BE2C (cell line): ENCODE measurements around the gene CUBN.

Experiments
- DNase-seq: peaks from one replicate; pipeline ENCODE4 v3.0.0-alpha.2; 2020
- H3K27me3 ChIP-seq: fragments of 250-450 bp; sonication (Bioruptor Pico); 2 replicates; pipeline ENCODE4 v1.5.1; 2020; ENCODE audit warnings: mild to moderate bottlenecking
- H3K36me3 ChIP-seq: fragments of 250-450 bp; sonication (Bioruptor Pico); 2 replicates; pipeline ENCODE4 v1.5.1; 2020; ENCODE audit warnings: mild to moderate bottlenecking
- H3K4me1 ChIP-seq: fragments of 250-450 bp; sonication (Bioruptor Pico); 2 replicates; pipeline ENCODE4 v1.5.1; 2020
- H3K4me3 ChIP-seq: 2 replicates; pipeline ENCODE4 v1.5.1; 2011; ENCODE audit warnings: low read depth, low read length
- H3K9me3 ChIP-seq: fragments of 250-450 bp; sonication (Bioruptor Pico); 2 replicates; pipeline ENCODE4 v1.5.1; 2020
- CTCF ChIP-seq: IDR thresholded peaks from 2 replicates; pipeline ENCODE4 v1.5.1; 2012; ENCODE audit warnings: mild to moderate bottlenecking, low read depth, low read length

CUBN gene

GRCh38 chr10:16948361-16948760, 181.2 kb downstream of the CUBN start:
- DNase-seq = no peak
- Histone ChIP-seq H3K27me3 (no peaks in the 10 kb centered on the region), H3K4me3 (no peak overlapping the region), H3K4me1 (peaks cover 3% of the 10 kb centered on the region), H3K36me3 (no peaks in the 10 kb centered on the region), H3K9me3 (no peaks in the 10 kb centered on the region)
- no peak for TF ChIP-seq CTCF

- peaks cover 8% of the 10 kb centered on the region for H3K4me1 ChIP-seq
- H3K27me3 ChIP-seq = no peaks in the 10 kb centered on the region
- no peak overlapping the region for H3K4me3 ChIP-seq
- no peaks in the 10 kb centered on the region for H3K9me3 ChIP-seq
- DNase-seq = no peak
- no peak for TF ChIP-seq CTCF
- no peaks in the 10 kb centered on the region for H3K36me3 ChIP-seq
Measured at GRCh38 chr10:16947069-16947468, 182.5 kb downstream of the CUBN start.

- no peak for TF ChIP-seq CTCF
- H3K36me3 ChIP-seq = no peaks in the 10 kb centered on the region
- DNase-seq = no peak
- H3K27me3 ChIP-seq = no peaks in the 10 kb centered on the region
- no peak overlapping the region for H3K4me3 ChIP-seq
- H3K4me1 ChIP-seq = peaks cover 5% of the 10 kb centered on the region; the same call in 1 of the 2 replicates
- no peaks in the 10 kb centered on the region for H3K9me3 ChIP-seq
Measured at GRCh38 chr10:16945593-16945992, 184.0 kb downstream of the CUBN start.

GRCh38 chr10:16944986-16945385, 184.6 kb downstream of the CUBN start:
- Histone ChIP-seq H3K4me1 (peaks cover 5% of the 10 kb centered on the region; the same call in 1 of the 2 replicates), H3K27me3 (no peaks in the 10 kb centered on the region), H3K9me3 (no peaks in the 10 kb centered on the region), H3K36me3 (no peaks in the 10 kb centered on the region), H3K4me3 (no peak overlapping the region)
- no peak for DNase-seq
- TF ChIP-seq CTCF = no peak

- no peaks in the 10 kb centered on the region for H3K27me3 ChIP-seq
- no peak for TF ChIP-seq CTCF
- peaks cover 5% of the 10 kb centered on the region; the same call in 1 of the 2 replicates for H3K4me1 ChIP-seq
- H3K9me3 ChIP-seq = no peaks in the 10 kb centered on the region
- H3K36me3 ChIP-seq = no peaks in the 10 kb centered on the region
- H3K4me3 ChIP-seq = no peak overlapping the region
- no peak for DNase-seq
Measured at GRCh38 chr10:16944402-16944801, 185.2 kb downstream of the CUBN start.

- no peaks in the 10 kb centered on the region for H3K9me3 ChIP-seq
- DNase-seq = no peak
- no peaks in the 10 kb centered on the region for H3K36me3 ChIP-seq
- H3K4me1 ChIP-seq = peaks cover 5% of the 10 kb centered on the region; the same call in 1 of the 2 replicates
- TF ChIP-seq CTCF = no peak
- H3K4me3 ChIP-seq = no peak overlapping the region
- H3K27me3 ChIP-seq = no peaks in the 10 kb centered on the region
Measured at GRCh38 chr10:16943295-16944285, 186.0 kb downstream of the CUBN start.
